CD4-positive, alpha-beta memory T cell (primary cell): ENCODE results near the gene STARD7. TPM values are rescaled to one million over a fixed set of nuclear protein-coding genes. Genes with fewer than 3 reads are reported as not detected.
A peak's percentile ranks its signal among the peaks of the same experiment; 100 is the strongest.
"Not testable (repeated sequence)": the region's sequence is repeated elsewhere in the genome, so short reads cannot be mapped to it uniquely, and the experiment has no call there.

Source experiments
- CTCF ChIA-PET: fragments of 350-600 bp; sonication (Branson Sonifier 250); formaldehyde crosslinking; loops from one replicate; lab custom pipeline; 2021; ENCODE audit warnings: inconsistent platforms; ENCODE audit not compliant: partially characterized antibody; lab: Charles Lee
- POLR2A ChIA-PET: fragments of 350-600 bp; sonication (Branson Sonifier 250); formaldehyde crosslinking; loops from one replicate; lab custom pipeline; 2021; ENCODE audit not compliant: partially characterized antibody; lab: Charles Lee
- DNase-seq, 5 donors: peaks; one replicate each; pipeline versions ENCODE4 v3.0.0 to v3.0.0-alpha.2; 2020 to 2022; ENCODE audit warnings: mixed read lengths in 1 of 5
- H3K27ac ChIP-seq: one replicate; pipeline ENCODE4 v1.7.0; 2013; ENCODE audit warnings: low read depth, low read length
- H3K27me3 ChIP-seq: 2 replicates; pipeline ENCODE4 v1.7.0; 2013; ENCODE audit warnings: mild to moderate bottlenecking, low read length, moderate library complexity; ENCODE audit not compliant: insufficient read depth
- H3K36me3 ChIP-seq: 2 replicates; pipeline ENCODE4 v1.7.0; 2013; ENCODE audit warnings: mild to moderate bottlenecking, low read length, moderate library complexity; ENCODE audit not compliant: insufficient read depth
- H3K4me1 ChIP-seq: 2 replicates; pipeline ENCODE4 v1.7.0; 2013; ENCODE audit warnings: mild to moderate bottlenecking, low read length, moderate library complexity; ENCODE audit not compliant: insufficient read depth
- H3K4me3 ChIP-seq, 2 donors: one replicate each; pipeline ENCODE4 v1.7.0; 2013; ENCODE audit warnings: low read length in 2 of 2, mild to moderate bottlenecking in 1 of 2
- H3K9me3 ChIP-seq, 2 donors: one replicate each; pipeline ENCODE4 v1.7.0; 2013; ENCODE audit warnings: low read length in 2 of 2, control low read depth in 1 of 2; ENCODE audit not compliant: control insufficient read depth in 1 of 2
- H3K27ac Mint-ChIP-seq, 7 donors: one replicate each; pipeline ENCODE4 v1.8.0; 2020 to 2021; ENCODE audit warnings: mixed read lengths in 7 of 7, mild to moderate bottlenecking in 6 of 7, inconsistent platforms in 3 of 7, moderate library complexity in 3 of 7
- H3K27me3 Mint-ChIP-seq, 2 donors: one replicate each; pipeline ENCODE4 v1.8.0; 2020 to 2021; ENCODE audit warnings: mixed read lengths in 2 of 2
- H3K36me3 Mint-ChIP-seq, 2 donors: one replicate each; pipeline ENCODE4 v1.8.0; 2020 to 2021; ENCODE audit warnings: mixed read lengths in 2 of 2, inconsistent platforms in 1 of 2, mild to moderate bottlenecking in 1 of 2
- H3K4me1 Mint-ChIP-seq, 4 donors: one replicate each; pipeline ENCODE4 v1.8.0; 2020 to 2021; ENCODE audit warnings: mixed read lengths in 4 of 4, mild to moderate bottlenecking in 1 of 4
- H3K4me3 Mint-ChIP-seq, 8 donors: one replicate each; pipeline ENCODE4 v1.8.0; 2020 to 2021; ENCODE audit warnings: mixed read lengths in 8 of 8, mild to moderate bottlenecking in 7 of 8, moderate library complexity in 6 of 8, inconsistent platforms in 3 of 8
- H3K9me3 Mint-ChIP-seq, 8 donors: one replicate each; pipeline ENCODE4 v1.8.0; 2020 to 2021; ENCODE audit warnings: mixed read lengths in 8 of 8, mild to moderate bottlenecking in 5 of 8, inconsistent platforms in 3 of 8, moderate library complexity in 1 of 8
- intact Hi-C: fragments of 100-400 bp; cut with micrococcal nuclease; formaldehyde crosslinking; loops from one replicate; pipeline ENCODE4 v1.15.1; 2023
- polyA plus RNA-seq, 2 donors: library from polyadenylated mRNA; unstranded; fragments of 300-500 nt; fragmentation: Illumina TruSeq; gene quantifications; one replicate each; pipeline ENCODE4 v1.2.3, GENCODE V29; 2021
- total RNA-seq, 2 experiments: library from RNA; stranded (reverse); gene quantifications; one replicate each; pipeline ENCODE4 v1.2.3, GENCODE V29; 2021

The STARD7 gene
- total and polyA plus RNA-seq, 4 experiments from 2014 or later: 84.9 to 196 (median 101) TPM

DNA sequence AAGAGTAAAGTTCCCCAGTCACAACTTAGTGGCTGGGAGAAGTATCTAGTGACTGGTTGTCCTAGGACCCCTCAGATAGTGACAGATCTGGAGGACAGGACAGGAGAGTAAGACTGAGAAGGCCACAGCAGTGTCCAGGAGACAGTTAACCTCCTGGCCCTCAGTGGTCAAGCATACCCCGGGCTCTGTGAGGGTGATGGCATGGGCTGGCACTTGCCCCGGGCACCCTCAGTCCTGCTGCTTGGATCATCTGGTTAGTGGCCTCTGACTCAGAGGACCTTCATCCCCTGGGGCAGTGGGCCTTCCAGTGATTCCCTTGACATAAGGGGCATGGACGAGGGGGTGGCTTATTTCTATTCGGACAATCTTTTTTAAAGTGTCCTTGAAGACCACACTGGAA lies 11.3 kb upstream of the STARD7 start:
- H3K4me1 Mint-ChIP-seq, H3K27ac ChIP-seq, H3K4me3 ChIP-seq, H3K27me3 ChIP-seq, H3K4me1 ChIP-seq, DNase-seq, H3K9me3 Mint-ChIP-seq, H3K4me3 Mint-ChIP-seq, CTCF ChIA-PET, H3K27ac Mint-ChIP-seq, H3K27me3 Mint-ChIP-seq, H3K9me3 ChIP-seq, intact Hi-C loops, POLR2A ChIA-PET, H3K36me3 Mint-ChIP-seq, H3K36me3 ChIP-seq: not testable (repeated sequence)

DNA sequence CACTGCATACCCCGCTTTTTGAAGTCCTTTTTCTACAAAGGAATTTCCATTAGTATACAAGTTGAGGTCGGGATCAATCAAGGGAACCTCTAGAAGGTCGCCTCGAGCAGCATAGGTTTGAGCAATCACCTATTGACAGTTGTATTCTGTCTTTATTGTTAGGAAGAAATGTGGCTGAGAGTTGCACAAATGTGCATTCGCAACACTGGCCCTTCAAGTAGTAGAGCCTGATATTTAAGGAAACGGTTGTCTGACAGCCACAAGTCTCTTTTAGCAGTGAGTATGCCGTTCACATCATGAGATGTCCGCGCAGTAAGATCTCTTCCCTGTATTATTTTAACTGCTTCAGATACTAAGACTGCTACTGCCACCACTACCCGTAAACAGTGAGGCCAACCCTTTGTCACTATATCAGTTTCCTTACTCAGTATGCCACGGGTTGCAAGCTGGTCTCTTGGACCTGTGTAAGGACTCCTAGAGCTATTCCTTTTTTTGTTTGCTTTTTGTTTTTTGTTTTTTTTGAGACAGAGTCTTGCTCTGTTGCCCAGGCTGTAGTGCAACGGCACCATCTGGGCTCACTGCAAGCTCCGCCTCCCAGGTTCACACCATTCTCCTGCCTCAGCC lies 10.0 kb upstream of the STARD7 start:
- H3K4me1 ChIP-seq: no peaks in the 10 kb centered on the region
- H3K4me3 ChIP-seq: no peak overlapping the region
- intact Hi-C loops: no loop called here
- Mint-ChIP-seq H3K36me3 (peaks cover 0 to 2% of the 10 kb centered on the region in 2 donors), H3K27ac (no peak overlapping the region), H3K4me1 (peaks cover 0 to 2% (median under 1%) of the 10 kb centered on the region in 4 donors), H3K9me3 (no peaks in the 10 kb centered on the region), H3K4me3 (no peak overlapping the region), H3K27me3 (no peaks in the 10 kb centered on the region)
- H3K36me3 ChIP-seq: no peaks in the 10 kb centered on the region
- CTCF ChIA-PET: no interaction called here
- POLR2A ChIA-PET: no interaction called here
- no peaks in the 10 kb centered on the region for H3K27me3 ChIP-seq
- no peaks in the 10 kb centered on the region for H3K9me3 ChIP-seq
- H3K27ac ChIP-seq: no peak overlapping the region
- no peak for DNase-seq

DNA sequence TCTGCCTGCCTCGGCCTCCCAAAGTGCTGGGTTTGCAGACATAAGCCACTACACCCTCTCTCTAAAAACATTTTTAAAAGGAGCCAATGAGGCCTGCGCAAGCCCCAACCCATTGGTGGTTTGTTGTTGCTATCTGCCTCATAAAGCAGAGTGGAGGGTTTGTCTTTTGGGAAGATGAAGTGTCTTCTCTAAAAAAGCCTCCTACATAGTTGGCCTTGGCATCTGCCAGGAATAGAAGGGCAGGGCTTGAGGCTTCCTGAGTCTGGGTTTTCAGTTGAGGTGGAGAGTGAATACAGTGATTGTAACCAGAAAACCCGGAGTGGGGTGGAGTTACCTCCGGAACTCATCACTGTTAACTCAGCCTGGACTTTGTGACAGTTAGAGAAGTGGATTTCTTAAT lies 5.9 kb upstream of the STARD7 start:
- H3K4me1 Mint-ChIP-seq: peaks cover 1 to 5% (median 3%) of the 10 kb centered on the region in 4 donors
- H3K9me3 Mint-ChIP-seq: no peaks in the 10 kb centered on the region
- intact Hi-C loops: no loop called here
- no peaks in the 10 kb centered on the region for H3K27me3 Mint-ChIP-seq
- H3K36me3 Mint-ChIP-seq: no peaks in the 10 kb centered on the region
- ChIA-PET POLR2A (no interaction called here), CTCF (no interaction called here)
- Histone ChIP-seq H3K36me3 (no peaks in the 10 kb centered on the region), H3K9me3 (no peaks in the 10 kb centered on the region), H3K4me3 (no peak overlapping the region), H3K27me3 (no peaks in the 10 kb centered on the region), H3K27ac (no peak overlapping the region), H3K4me1 (peaks cover 5% of the 10 kb centered on the region)
- no peak overlapping the region for H3K4me3 Mint-ChIP-seq
- no peak for DNase-seq
- H3K27ac Mint-ChIP-seq: no peak overlapping the region

DNA sequence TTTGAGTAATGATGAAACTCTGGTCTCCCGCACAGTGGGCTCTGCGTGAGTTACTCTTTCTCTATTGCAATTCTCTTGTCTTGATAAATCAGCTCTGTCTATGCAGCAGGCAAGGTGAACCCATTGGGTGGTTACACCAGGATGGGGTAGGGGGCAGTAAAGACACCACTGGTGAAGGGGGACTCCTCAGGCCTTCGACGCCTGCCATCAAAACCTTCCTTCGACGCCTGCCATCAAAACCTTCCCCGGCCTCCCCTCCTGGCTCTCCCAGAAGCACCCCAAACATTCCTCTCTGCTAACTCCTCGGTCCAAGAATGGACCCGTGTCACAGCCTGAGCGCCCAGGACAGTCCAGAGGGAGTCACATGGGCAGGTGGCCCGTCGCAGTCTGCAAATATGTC lies 4.8 kb upstream of the STARD7 start:
- CTCF ChIA-PET: no interaction called here
- no peaks in the 10 kb centered on the region for H3K27me3 ChIP-seq
- H3K27ac ChIP-seq: no peak overlapping the region
- Mint-ChIP-seq H3K4me3 (no peak overlapping the region), H3K27ac (no peak overlapping the region), H3K36me3 (peaks cover 0 to 2% of the 10 kb centered on the region in 2 donors), H3K27me3 (no peaks in the 10 kb centered on the region), H3K4me1 (peaks cover 3 to 11% (median 11%) of the 10 kb centered on the region in 4 donors), H3K9me3 (no peaks in the 10 kb centered on the region)
- H3K36me3 ChIP-seq: no peaks in the 10 kb centered on the region
- no peak overlapping the region for H3K4me3 ChIP-seq
- peaks cover 11% of the 10 kb centered on the region for H3K4me1 ChIP-seq
- H3K9me3 ChIP-seq: no peaks in the 10 kb centered on the region
- no peak for DNase-seq
- POLR2A ChIA-PET: no interaction called here
- intact Hi-C loops: no loop called here

DNA sequence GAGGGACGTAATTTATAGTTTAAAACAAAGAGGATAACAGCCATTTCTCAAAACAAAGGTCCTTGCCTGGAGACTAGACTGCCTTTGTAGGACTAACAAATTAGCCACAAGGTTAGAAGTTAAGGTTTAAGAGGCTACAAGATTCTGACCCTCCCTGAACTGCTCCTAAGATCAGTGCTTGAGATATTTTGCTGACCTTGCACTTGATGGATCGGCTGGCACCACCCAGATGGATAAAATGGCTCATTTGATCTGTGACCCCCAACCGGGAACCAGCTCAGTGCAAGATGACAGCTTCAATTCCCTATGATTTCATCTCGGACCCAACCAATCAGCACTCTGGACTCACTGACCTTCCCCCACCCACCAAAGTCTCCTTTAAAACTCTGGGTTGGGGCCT lies 3.7 kb upstream of the STARD7 start:
- H3K4me1 Mint-ChIP-seq: peaks cover 6 to 19% (median 15%) of the 10 kb centered on the region in 4 donors
- peaks cover 0 to 8% of the 10 kb centered on the region in 2 donors for H3K36me3 Mint-ChIP-seq
- H3K9me3 Mint-ChIP-seq: no peaks in the 10 kb centered on the region
- no peaks in the 10 kb centered on the region for H3K9me3 ChIP-seq
- H3K4me3 Mint-ChIP-seq: no peak overlapping the region
- H3K27me3 ChIP-seq: no peaks in the 10 kb centered on the region
- no peak overlapping the region for H3K27ac Mint-ChIP-seq
- no peaks in the 10 kb centered on the region for H3K36me3 ChIP-seq
- H3K27me3 Mint-ChIP-seq: no peaks in the 10 kb centered on the region
- H3K27ac ChIP-seq: no peak overlapping the region
- no peak for DNase-seq
- ChIA-PET POLR2A (no interaction called here), CTCF (no interaction called here)
- no peak overlapping the region for H3K4me3 ChIP-seq
- peaks cover 13% of the 10 kb centered on the region for H3K4me1 ChIP-seq
- intact Hi-C loops: no loop called here

DNA sequence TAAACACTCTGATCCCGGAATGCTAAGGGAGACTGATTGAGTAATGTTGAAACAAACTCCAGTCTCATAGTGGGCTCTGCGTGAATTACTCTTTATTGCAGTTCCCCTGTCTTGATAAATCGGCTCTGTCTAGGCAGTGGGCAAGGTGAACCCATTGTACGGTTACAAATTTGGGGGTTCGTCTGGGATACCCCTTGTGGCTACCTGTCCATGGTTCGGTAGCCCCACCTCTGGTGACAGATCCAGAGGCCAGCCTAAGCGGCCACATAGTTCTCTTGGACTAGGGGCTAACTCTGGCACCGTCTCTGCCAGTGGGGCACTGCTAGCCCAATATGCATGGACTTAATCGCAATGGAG lies 1.1 kb upstream of the STARD7 start:
- intact Hi-C loops: loop anchor here (2.0 to 5.0 kb wide), 3 partner anchors 33 to 128 kb away; partner anchors contain the start of genes NCAPH and SNRNP200
- H3K4me1 Mint-ChIP-seq: peaks cover 23 to 44% (median 39%) of the 10 kb centered on the region in 4 donors

DNA sequence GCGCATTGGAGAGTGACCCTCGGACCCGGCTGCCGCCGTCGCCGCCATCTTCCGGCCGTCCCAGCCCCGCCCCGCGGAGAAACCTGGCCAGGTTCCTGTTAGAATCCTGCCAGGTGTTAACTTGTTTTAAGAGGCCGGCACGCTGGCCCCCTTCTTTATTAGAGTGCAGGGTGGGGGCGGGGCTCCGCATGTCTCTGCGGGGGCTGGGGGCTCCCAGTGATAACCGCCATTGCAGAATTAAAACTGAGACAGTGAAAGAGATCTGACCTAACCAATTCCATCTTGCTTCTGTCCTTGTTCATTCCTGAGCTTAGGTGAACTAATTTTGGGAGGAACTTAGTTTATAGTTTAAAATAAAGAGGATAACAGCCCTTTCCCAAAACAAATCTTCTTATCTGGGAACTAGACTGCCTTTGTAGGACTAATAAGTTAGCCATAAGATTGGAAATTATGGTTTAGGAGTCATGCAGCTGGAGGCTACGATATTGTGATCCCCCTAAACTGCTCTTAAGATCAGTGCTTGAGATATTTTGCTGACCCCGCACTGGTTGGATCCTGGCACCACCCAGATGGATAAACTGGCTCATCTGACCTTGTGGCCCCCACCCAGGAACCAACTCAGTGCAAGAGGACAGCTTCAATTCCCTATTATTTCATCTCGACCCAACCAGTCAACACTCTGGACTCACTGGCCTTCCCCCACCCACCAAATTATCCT lies 543 bp upstream of the STARD7 start:
- peaks cover 25 to 50% (median 44%) of the 10 kb centered on the region in 4 donors for H3K4me1 Mint-ChIP-seq
- Histone ChIP-seq H3K4me1 (peaks cover 45% of the 10 kb centered on the region), H3K4me3 (peak overlapping the region in 1 of 2 donors; percentile 45), H3K27me3 (no peaks in the 10 kb centered on the region), H3K9me3 (no peaks in the 10 kb centered on the region), H3K27ac (peak overlapping the region; percentile 81), H3K36me3 (no peaks in the 10 kb centered on the region)
- H3K36me3 Mint-ChIP-seq: peaks cover 4 to 15% of the 10 kb centered on the region in 2 donors
- intact Hi-C loops: loop anchor here (2.0 to 5.0 kb wide), 3 partner anchors 34 to 128 kb away; partner anchors contain the start of genes NCAPH and SNRNP200
- H3K4me3 Mint-ChIP-seq: peak overlapping the region; percentile 83 to 97 (median 92)
- no peak for DNase-seq
- POLR2A ChIA-PET: interaction anchor here (0.6 to 2.9 kb wide), 21 partner anchors 13 to 329 kb away, joined by 3 to 37 read pairs (median 6); partner anchors contain the start of genes ARID5A, CIAO1, DUSP2 and NCAPH
- CTCF ChIA-PET: interaction anchor here (1.3 to 1.7 kb wide), 3 partner anchors 35 to 58 kb away, joined by 4 to 9 read pairs (median 7); no protein-coding TSS in a partner anchor
- H3K27me3 Mint-ChIP-seq: no peaks in the 10 kb centered on the region
- no peaks in the 10 kb centered on the region for H3K9me3 Mint-ChIP-seq
- peak overlapping the region; percentile 74 to 92 (median 85) for H3K27ac Mint-ChIP-seq

More for the DNA sequence above, 1.1 kb upstream of the STARD7 start:
- H3K27me3 Mint-ChIP-seq: no peaks in the 10 kb centered on the region
- peak overlapping the region; percentile 65 to 97 (median 91) for H3K4me3 Mint-ChIP-seq
- H3K27ac ChIP-seq: no peak overlapping the region
- ChIA-PET POLR2A (interaction anchor here (1.2 to 2.9 kb wide), 8 partner anchors 14 to 127 kb away, joined by 3 to 37 read pairs (median 10); partner anchors contain the start of genes DUSP2 and NCAPH), CTCF (no interaction called here)
- H3K4me3 ChIP-seq: no peak overlapping the region
- peak overlapping the region in 3 of 7 donors; percentile 71 to 92 (median 76) for H3K27ac Mint-ChIP-seq
- no peaks in the 10 kb centered on the region for H3K9me3 Mint-ChIP-seq
- peaks cover 4 to 15% of the 10 kb centered on the region in 2 donors for H3K36me3 Mint-ChIP-seq
- no peak for DNase-seq
- no peaks in the 10 kb centered on the region for H3K9me3 ChIP-seq
- no peaks in the 10 kb centered on the region for H3K27me3 ChIP-seq
- no peaks in the 10 kb centered on the region for H3K36me3 ChIP-seq
- H3K4me1 ChIP-seq: peaks cover 39% of the 10 kb centered on the region
